Coronary artery (tissue), 2 donors: ENCODE data around the gene ERFL.

Source experiments
- DNase-seq: peaks from one replicate; pipeline ENCODE4 v3.0.0-alpha.2; 2017; ENCODE audit warnings: low spot score
- H3K27ac ChIP-seq, 2 donors: fragments of 200-600 bp; sonication (generic); one replicate each; pipeline ENCODE4 v1.5.1; 2016 to 2019
- H3K4me3 ChIP-seq: fragments of 200-600 bp; sonication (generic); 2 replicates; pipeline ENCODE4 v1.5.1; 2016; ENCODE audit warnings: mild to moderate bottlenecking, moderate library complexity
- TF ChIP-seq, protein P1 (sequence below): fragments of 200-600 bp; sonication (generic); IDR thresholded peaks from one replicate; pipeline ENCODE4 v1.5.1; 2019; ENCODE audit warnings: antibody characterized with exemption

ERFL gene

DNA sequence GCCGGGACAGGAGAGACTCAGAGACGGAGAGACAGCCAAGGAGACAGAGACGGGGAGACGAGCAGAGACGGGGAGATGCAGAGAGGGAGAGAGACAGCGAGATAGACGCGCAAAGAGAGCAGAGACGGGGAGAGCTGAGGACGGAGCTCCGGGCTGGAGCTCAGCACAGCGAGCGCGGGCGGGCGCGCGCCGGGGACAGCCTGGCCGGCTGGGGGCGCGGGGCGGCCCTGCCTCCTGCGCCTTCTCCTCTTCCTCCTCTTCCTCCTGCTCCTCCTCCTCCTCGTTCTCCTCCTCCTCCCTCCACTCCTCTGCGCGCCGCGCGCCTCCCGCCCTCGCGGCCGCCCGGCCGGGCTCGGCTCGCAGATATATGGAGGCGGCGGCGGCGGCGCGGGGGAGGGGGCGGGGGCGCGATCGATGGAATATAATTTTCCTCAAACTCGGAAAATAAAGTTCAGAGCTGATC lies at the start of gene ERFL:
TSS of gene ERFL (minus strand) at position 229 of the 463 bp plus-strand sequence. CDS start 15,530 bp downstream, outside the sequence.
- Histone ChIP-seq H3K27ac (no peak within 1 kb of the TSS), H3K4me3 (peak within 1 kb of the TSS; percentile 66)
- DNase-seq, result no peak
- TF ChIP-seq, protein P1, sequence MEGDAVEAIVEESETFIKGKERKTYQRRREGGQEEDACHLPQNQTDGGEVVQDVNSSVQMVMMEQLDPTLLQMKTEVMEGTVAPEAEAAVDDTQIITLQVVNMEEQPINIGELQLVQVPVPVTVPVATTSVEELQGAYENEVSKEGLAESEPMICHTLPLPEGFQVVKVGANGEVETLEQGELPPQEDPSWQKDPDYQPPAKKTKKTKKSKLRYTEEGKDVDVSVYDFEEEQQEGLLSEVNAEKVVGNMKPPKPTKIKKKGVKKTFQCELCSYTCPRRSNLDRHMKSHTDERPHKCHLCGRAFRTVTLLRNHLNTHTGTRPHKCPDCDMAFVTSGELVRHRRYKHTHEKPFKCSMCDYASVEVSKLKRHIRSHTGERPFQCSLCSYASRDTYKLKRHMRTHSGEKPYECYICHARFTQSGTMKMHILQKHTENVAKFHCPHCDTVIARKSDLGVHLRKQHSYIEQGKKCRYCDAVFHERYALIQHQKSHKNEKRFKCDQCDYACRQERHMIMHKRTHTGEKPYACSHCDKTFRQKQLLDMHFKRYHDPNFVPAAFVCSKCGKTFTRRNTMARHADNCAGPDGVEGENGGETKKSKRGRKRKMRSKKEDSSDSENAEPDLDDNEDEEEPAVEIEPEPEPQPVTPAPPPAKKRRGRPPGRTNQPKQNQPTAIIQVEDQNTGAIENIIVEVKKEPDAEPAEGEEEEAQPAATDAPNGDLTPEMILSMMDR, result no peak

DNA sequence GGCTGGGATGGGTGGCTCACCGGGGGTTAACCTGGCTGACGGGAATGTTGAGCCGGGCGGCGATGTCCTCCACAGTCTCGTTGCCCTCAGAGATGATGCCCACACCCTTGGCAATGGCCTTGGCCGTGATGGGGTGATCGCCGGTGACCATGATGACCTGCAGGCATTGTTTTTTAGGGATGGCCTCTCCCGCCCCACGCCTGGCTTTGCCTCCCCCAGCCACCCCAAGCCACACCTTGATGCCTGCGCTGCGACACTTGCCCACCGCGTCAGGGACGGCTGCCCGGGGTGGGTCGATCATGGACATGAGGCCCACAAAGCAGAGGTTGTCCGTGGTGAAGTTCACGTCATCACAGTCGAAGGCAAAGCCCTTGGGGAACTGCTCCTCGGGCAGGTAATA lies 49.7 kb upstream of the ERFL start:
- no peak for DNase-seq
- H3K4me3 ChIP-seq, result no peak overlapping the region
- H3K27ac ChIP-seq, result no peak overlapping the region
- TF ChIP-seq, protein P1, result no peak

DNA sequence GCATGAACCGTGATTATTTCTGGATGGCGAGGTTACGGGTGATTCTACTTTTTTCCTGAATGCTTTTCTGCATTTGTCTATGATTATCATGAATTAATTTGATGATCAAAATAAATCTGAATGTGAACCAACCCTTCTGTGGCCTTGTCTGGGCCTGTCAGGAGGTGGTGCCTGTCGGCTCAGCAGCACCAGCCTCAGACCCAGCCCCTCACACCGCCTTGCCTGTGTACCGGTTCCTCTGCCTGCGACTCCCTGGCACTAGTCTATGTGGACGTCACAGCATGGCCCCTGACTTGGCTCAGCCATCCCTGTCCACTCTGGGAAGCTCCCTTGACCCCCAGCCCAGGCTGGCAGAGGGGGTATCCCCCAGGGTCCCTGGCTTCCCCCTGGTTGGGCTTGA lies 46.4 kb upstream of the ERFL start:
- no peak overlapping the region for H3K4me3 ChIP-seq
- H3K27ac ChIP-seq, result no peak overlapping the region
- TF ChIP-seq, protein P1, result no peak
- DNase-seq, result no peak

DNA sequence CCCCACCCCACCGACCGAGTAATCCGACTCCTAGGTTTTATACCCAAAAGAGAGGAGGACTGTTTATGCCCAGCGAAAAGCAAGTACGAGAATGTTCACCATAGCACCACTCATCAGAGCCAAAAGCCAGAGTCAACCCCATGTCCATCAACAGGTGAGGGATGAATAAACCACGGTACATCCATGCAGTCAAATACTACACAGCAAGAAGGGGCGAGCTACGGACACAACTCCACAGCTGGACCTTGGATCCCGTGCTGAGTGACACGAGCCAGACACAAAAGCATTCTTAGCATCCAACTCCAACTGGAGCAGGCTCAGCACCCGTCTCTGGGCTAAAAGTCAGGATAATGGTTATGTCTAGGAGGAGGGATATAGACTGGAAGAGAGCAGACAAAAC lies 43.1 kb upstream of the ERFL start:
- no peak for DNase-seq
- TF ChIP-seq, protein P1, result no peak
- Histone ChIP-seq H3K4me3 (no peak overlapping the region), H3K27ac (no peak overlapping the region)

DNA sequence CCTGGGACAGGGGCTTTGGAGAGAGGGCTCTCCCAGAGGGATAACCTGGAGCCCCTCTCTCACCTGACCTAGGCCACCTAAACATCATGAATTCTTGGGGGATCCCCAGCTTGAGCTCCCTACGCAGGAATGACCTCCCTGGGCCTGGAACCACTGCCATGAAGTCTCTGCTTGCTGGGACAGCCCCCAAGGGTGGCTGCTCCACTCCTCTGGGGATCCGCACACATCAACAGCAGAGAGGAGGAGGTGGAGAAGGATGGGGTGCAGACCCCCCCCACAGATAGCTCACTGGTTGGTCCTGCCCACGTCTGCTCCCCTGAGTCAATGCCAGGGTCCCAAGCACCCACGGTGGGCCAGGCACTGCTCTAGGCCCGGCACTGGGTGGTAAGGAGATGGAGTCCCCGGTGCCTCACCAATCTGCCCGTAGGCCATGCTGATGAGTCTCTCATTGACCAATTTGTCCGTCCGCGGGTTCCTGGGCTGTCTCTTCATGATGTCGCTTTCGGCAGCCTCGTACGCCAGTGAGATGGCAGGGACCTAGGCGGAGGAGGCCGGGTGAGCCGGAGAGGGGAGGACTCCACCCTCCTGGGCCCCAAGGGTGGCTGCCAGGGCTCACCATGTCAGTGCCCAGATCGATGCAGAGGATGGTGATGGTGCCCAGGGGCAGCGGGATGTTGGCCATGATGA lies 41.7 kb upstream of the ERFL start:
- Histone ChIP-seq H3K4me3 (no peak overlapping the region), H3K27ac (no peak overlapping the region)
- no peak for DNase-seq
- TF ChIP-seq, protein P1, result no peak

DNA sequence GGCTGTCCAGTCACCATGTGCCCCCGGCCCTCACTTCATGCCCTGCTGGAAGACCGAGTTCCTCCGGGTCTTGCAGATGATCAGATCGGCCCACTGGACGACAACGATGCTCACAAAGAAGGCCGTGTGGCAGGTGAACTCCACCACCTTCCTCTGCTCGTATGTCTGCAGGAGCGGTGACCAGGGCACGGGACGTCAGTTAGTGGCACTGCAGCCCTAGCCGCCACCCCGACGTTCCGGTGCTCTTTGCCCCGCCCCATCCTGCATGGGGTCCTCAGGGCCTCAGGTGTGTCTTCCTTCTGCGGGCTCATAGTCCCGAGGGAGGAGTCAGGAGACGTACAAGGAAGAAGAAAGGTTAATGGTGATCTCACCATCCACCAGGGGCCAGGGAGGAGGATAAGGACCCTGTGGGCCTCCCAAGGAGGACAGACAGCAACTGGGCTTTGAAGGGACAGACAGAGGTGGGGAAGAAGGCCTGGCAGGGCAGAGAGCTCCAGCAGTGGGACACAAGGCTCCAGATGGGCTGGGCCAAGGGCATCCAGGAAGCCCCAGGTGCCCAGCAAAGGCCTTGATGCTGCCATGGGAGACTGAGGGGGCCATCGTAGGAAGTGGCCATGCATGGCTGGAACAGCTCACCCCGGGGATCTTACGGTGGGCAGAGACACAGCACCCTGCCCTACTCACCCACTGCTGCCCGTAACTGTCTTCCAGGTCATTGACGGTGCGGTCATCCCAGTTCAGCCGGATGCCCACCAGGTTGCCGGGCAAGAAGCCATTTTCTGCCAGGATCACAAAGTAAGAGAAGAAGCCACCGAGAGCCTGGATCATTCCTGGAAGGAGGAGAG lies 40.7 kb upstream of the ERFL start:
- TF ChIP-seq, protein P1, result no peak
- H3K4me3 ChIP-seq, result no peak overlapping the region
- H3K27ac ChIP-seq, result no peak overlapping the region
- DNase-seq, result no peak
